HG03025 (cell line): ENCODE data around the gene CD7.
"Not testable (repeated sequence)": the region's sequence is repeated elsewhere in the genome, so short reads cannot be mapped to it uniquely, and the experiment has no call there.

Experiments used
- ATAC-seq: cut with Tn5 transposase; IDR thresholded peaks from one replicate; pipeline ENCODE4 v1.9.1; 2021; ENCODE audit warnings: mild to moderate bottlenecking, moderate library complexity; ENCODE audit not compliant: unreplicated experiment, low FRiP score

The CD7 gene

GRCh38 chr17:82347994-82348393 is 30.6 kb upstream of the CD7 start:
- not testable (repeated sequence) for ATAC-seq

GRCh38 chr17:82346342-82347300 is 29.2 kb upstream of the CD7 start:
- no peak for ATAC-seq

- no peak for ATAC-seq
Observed at GRCh38 chr17:82345151-82345976, 28.0 kb upstream of the CD7 start.

GRCh38 chr17:82344175-82344907 is 26.9 kb upstream of the CD7 start:
- no peak for ATAC-seq

- no peak for ATAC-seq
Observed at GRCh38 chr17:82343560-82343959, 26.2 kb upstream of the CD7 start.

- ATAC-seq, result no peak
Observed at GRCh38 chr17:82342361-82343079, 25.1 kb upstream of the CD7 start.

GRCh38 chr17:82339634-82340580 is 22.5 kb upstream of the CD7 start:
- ATAC-seq, result no peak

- ATAC-seq, result no peak
Observed at GRCh38 chr17:82338858-82339633, 21.6 kb upstream of the CD7 start.

- no peak for ATAC-seq
Observed at GRCh38 chr17:82334622-82335394, 17.4 kb upstream of the CD7 start.

- ATAC-seq, result no peak
Observed at GRCh38 chr17:82334204-82334621, 16.8 kb upstream of the CD7 start.

- no peak for ATAC-seq
Observed at GRCh38 chr17:82333279-82334171, 16.1 kb upstream of the CD7 start, which contains the start of gene SECTM1. Gene SECTM1, minus strand, starts transcription at chr17:82333766. Its CDS starts 6,526 bp downstream, at chr17:82327240.

GRCh38 chr17:82332669-82333278 is 15.4 kb upstream of the CD7 start:
- ATAC-seq, result no peak

- no peak for ATAC-seq
Observed at GRCh38 chr17:82331345-82331939, 14.0 kb upstream of the CD7 start.

- no peak for ATAC-seq
Observed at GRCh38 chr17:82330322-82331239, 13.2 kb upstream of the CD7 start.
